Esophagus squamous epithelium (tissue), 4 donors: ENCODE results near the gene CCNY.

Experiments
- POLR2A ChIP-seq, 4 donors: fragments of 450-650 bp; IDR thresholded peaks; one replicate each; pipeline ENCODE4 v1.6.1; 2017; ENCODE audit warnings: antibody characterized with exemption in 4 of 4, mild to moderate bottlenecking in 4 of 4, moderate library complexity in 3 of 4
- TF ChIP-seq, protein P1 (sequence below), 6 experiments: fragments of 450-650 bp in 4 of 6; fragments of 200-600 bp in 2 of 6; sonication (generic) in 2 of 6; IDR thresholded peaks; one replicate each; pipeline ENCODE4 v1.5.1; 2016 to 2019; ENCODE audit warnings: antibody characterized with exemption in 6 of 6, mild to moderate bottlenecking in 4 of 6, moderate library complexity in 4 of 6

DNA sequence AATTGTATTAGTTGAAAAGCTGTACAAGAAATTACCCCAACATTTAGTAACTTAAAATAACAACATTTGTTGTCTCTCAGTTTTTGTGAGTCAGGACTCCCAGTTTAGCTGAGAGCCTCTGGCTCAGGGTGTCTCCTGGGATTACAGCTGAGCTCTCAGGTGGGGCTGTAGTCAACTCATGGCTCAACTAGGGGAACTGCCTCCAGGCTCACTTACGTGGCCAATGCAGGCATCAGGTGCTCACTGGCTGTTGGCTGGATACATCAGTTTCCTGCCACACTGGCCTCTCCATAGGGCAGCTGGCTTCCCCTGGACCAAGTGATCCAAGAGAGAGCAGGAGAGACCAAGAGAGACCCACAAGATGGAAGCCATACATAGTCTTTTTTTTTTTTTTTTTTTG is 17.5 kb downstream of the CCNY start:
- TF ChIP-seq, protein P1, sequence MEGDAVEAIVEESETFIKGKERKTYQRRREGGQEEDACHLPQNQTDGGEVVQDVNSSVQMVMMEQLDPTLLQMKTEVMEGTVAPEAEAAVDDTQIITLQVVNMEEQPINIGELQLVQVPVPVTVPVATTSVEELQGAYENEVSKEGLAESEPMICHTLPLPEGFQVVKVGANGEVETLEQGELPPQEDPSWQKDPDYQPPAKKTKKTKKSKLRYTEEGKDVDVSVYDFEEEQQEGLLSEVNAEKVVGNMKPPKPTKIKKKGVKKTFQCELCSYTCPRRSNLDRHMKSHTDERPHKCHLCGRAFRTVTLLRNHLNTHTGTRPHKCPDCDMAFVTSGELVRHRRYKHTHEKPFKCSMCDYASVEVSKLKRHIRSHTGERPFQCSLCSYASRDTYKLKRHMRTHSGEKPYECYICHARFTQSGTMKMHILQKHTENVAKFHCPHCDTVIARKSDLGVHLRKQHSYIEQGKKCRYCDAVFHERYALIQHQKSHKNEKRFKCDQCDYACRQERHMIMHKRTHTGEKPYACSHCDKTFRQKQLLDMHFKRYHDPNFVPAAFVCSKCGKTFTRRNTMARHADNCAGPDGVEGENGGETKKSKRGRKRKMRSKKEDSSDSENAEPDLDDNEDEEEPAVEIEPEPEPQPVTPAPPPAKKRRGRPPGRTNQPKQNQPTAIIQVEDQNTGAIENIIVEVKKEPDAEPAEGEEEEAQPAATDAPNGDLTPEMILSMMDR (IDR thresholded peaks at IDR 0.05) = no peak
- no peak for TF ChIP-seq POLR2A (IDR thresholded peaks at IDR 0.05)
